Skin of body (tissue), 2 donors: ENCODE measurements around the gene SYTL5. TPM values are rescaled to one million over a fixed set of nuclear protein-coding genes. Genes with fewer than 3 reads are reported as not detected.

Experiments
- DNase-seq: peaks from one replicate; lab custom pipeline; 2025; lab: John Stamatoyannopoulos, UW
- total RNA-seq: library from RNA; depleted of rRNA; stranded (reverse); fragments of >200 nt; gene quantifications from one replicate; pipeline ENCODE4 v1.2.3, GENCODE V29; 2014

Gene SYTL5
- total RNA-seq, 1 donor from 2014 or later: 0.49 TPM

GRCh38 chrX:38087594-38087993, 81.2 kb downstream of the SYTL5 start:
- no peak for DNase-seq

DNA sequence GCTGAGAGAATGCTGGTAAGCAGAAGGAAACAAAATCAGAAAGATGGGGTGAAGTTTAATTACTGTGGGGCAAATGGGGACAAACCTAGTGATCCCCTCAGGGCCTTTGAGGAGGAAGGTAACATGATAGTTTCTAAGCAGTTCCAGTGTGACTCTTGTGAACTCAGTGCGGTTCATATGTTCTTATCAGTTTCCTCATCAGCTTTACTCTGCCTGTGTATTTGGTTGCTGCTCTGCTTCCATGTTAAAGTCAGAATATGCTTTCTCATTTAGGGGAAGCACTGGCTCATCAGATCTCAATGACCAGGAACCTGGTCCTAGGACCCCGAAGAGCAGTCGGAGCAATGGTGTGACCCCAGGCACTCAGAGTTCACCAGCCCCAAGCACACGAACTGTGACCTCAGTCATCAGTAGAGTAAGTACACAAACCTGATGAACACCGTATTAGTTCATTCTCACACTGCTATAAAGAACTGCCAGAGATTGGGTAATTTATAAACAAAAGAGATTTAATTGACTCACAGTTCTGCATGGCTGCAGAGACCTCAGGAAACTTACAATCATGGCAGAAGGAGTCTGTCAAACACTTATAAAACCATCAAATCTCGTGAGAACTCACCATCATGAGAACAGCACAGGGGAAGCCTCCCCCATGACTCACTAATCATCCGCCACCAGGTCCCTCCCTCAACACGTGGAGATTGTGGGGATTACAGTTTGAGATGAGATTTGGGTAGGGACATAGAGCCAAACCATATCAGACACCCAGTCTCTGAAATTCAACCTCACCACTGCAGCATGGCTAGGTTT, 83.0 kb downstream of the SYTL5 start:
- no peak for DNase-seq

GRCh38 chrX:38095971-38096529, 89.7 kb downstream of the SYTL5 start:
- no peak for DNase-seq

- no peak for DNase-seq
These were observed 93.3 kb downstream of the SYTL5 start for GRCh38 chrX:38099688-38100087.

GRCh38 chrX:38102240-38102639, 95.9 kb downstream of the SYTL5 start:
- DNase-seq: no peak

DNA sequence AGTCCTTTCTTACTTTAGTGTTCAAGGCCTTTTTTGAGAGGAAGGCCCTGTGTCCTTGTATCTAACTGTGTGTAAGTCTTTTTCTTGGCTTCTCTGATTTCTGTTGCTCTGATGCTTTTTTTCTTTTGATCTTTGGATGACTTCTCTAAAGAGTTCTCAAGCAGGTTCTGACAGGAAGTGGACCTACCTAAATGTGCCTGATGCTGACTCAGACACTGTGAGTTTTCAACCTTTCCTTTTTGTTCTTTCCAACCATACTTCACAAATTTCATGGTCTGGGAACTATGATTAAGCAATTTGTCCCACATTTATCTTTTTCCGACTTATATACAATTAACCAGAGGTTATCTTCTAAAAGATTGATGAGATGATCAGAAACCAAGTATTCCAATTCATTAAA, 96.5 kb downstream of the SYTL5 start:
- no peak for DNase-seq

- DNase-seq: no peak
These were observed 97.8 kb downstream of the SYTL5 start for GRCh38 chrX:38103857-38104812.

- DNase-seq: no peak
These were observed 98.9 kb downstream of the SYTL5 start for GRCh38 chrX:38105216-38105725.

GRCh38 chrX:38106991-38107655, 100.8 kb downstream of the SYTL5 start:
- DNase-seq: peak; percentile 30

DNA sequence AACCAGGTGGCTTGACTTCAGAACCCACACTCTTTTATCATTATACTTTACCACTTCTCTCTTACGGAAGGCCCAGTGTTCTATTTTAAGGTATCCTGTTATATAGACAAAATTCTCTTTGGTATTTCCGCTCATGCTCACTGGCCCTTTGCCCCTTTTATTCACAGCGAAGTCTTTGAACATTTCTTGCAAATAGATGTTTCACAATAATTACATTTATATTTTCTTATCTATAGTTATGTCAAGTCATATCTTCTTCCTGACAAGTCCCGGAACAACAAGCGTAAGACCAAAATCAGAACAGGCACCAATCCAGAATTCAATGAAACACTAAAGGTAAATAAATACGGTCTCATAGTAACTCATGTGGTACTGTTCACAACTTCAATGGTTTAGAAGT, 102.0 kb downstream of the SYTL5 start:
- DNase-seq: no peak

GRCh38 chrX:38109042-38109898, 102.9 kb downstream of the SYTL5 start:
- DNase-seq: no peak

GRCh38 chrX:38110231-38110630, 103.9 kb downstream of the SYTL5 start:
- DNase-seq: no peak

- no peak for DNase-seq
These were observed 104.8 kb downstream of the SYTL5 start for GRCh38 chrX:38111196-38111595.

- no peak for DNase-seq
These were observed 106.2 kb downstream of the SYTL5 start for GRCh38 chrX:38112566-38112965.

DNA sequence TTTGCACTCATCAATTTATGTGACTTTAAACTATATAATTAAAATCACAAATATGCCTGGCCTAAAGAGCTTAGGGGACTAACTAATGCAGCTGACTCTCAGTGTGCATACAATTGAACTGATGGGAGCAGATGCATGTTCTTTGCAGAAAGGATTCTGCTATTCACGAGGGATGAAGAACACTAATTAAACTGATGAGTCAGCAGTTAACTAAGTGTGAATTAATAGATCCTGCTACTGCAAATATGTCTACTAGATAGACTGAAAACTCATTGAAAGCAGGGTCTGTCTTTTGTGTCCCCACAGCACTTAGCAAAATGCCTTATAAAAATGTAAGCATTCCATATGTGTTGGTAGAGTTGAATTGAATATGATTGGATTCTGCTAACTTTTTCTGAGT, 110.4 kb downstream of the SYTL5 start:
- DNase-seq: no peak

- no peak for DNase-seq
These were observed 111.1 kb downstream of the SYTL5 start for GRCh38 chrX:38117485-38117884.

- DNase-seq: no peak
These were observed 117.6 kb downstream of the SYTL5 start for GRCh38 chrX:38124000-38124399.

DNA sequence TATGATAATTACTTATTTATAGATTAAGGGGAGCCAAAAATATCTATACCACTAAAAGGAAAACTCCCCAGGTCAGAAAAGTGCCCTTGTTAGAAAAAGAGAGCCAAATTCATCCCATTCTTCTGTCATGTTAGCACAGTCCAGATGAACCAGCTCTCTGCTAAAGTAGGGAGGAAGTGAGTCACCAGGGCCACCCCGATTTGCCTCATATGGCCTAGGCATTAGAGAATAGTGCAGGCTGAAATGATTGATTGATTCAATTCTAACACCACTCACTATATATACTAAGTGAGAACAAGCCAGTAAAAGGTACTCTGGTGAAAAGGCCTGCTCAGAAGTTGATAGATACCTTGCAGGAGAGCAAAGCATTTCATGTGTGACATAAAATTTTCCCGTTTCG, 119.8 kb downstream of the SYTL5 start:
- DNase-seq: no peak

- no peak for DNase-seq
These were observed 121.6 kb downstream of the SYTL5 start for GRCh38 chrX:38127961-38128360.

- no peak for DNase-seq
These were observed 123.0 kb downstream of the SYTL5 start for GRCh38 chrX:38129366-38129765.
